ENCODE results near the gene SF3A1. TPM values are rescaled to one million over a fixed set of nuclear protein-coding genes. Genes with fewer than 3 reads are reported as not detected.

Gene SF3A1
- total RNA-seq, 1 donor from 2014 or later: 139 TPM

DNA sequence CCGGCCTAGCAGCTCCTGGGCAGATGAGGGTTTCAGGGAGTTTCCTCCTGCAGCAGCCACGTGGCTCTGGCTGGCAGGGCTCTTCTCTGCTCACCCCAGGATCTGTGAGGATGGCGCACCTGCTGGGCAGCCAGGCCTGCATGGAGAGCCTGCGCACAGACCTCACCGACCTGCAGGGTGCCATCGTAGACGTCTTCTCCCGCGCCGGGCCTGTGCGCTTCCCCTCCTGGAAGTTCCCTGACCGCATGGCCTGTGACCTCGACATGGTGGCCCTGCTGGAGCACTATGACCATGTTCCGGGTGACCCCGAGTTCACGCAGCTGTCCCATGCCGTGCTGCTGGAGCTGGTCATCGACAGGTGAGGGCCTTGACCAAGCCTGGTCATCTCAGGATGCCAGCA is 9.2 kb upstream of the SF3A1 start:
- Histone ChIP-seq H3K36me3 (ENCODE audit: insufficient read depth, low read length) (no peaks in the 10 kb centered on the region), H3K4me1 (ENCODE audit: insufficient read depth, low read length) (no peaks in the 10 kb centered on the region), H4K20me1 (ENCODE audit: insufficient read depth, low read length) (no peaks in the 10 kb centered on the region), H3K9ac (ENCODE audit: low read length) (no peak overlapping the region), H3K27ac (ENCODE audit: low read depth, low read length) (no peak overlapping the region), H3K9me3 (ENCODE audit: insufficient read depth, low read depth, low read length) (no peaks in the 10 kb centered on the region), H3K79me2 (ENCODE audit: insufficient read depth, low read length) (no peaks in the 10 kb centered on the region), H3K27me3 (ENCODE audit: insufficient read depth, low read length) (no peaks in the 10 kb centered on the region), H3K4me3 (ENCODE audit: insufficient read depth, low read depth, low read length) (no peak overlapping the region), H3K4me2 (ENCODE audit: low read length) (no peak overlapping the region), H2AFZ (ENCODE audit: low read depth, low read length) (no peak overlapping the region)
- H3K4me3 Mint-ChIP-seq (ENCODE audit: unreplicated experiment): no peak overlapping the region
- H3K36me3 Mint-ChIP-seq (ENCODE audit: low read depth, unreplicated experiment): peaks cover 11% of the 10 kb centered on the region
- DNase-seq (ENCODE audit: low read depth): no peak
- no peaks in the 10 kb centered on the region for H3K27me3 Mint-ChIP-seq (ENCODE audit: low read depth, unreplicated experiment)
- FAIRE-seq: no peak
- TF ChIP-seq, protein P1, sequence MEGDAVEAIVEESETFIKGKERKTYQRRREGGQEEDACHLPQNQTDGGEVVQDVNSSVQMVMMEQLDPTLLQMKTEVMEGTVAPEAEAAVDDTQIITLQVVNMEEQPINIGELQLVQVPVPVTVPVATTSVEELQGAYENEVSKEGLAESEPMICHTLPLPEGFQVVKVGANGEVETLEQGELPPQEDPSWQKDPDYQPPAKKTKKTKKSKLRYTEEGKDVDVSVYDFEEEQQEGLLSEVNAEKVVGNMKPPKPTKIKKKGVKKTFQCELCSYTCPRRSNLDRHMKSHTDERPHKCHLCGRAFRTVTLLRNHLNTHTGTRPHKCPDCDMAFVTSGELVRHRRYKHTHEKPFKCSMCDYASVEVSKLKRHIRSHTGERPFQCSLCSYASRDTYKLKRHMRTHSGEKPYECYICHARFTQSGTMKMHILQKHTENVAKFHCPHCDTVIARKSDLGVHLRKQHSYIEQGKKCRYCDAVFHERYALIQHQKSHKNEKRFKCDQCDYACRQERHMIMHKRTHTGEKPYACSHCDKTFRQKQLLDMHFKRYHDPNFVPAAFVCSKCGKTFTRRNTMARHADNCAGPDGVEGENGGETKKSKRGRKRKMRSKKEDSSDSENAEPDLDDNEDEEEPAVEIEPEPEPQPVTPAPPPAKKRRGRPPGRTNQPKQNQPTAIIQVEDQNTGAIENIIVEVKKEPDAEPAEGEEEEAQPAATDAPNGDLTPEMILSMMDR (IDR thresholded peaks at IDR 0.05; ENCODE audit: insufficient read depth, low read depth, low read length): no peak
- no peak for TF ChIP-seq EZH2 (IDR thresholded peaks at IDR 0.05; ENCODE audit: insufficient read depth, low read length)
- H3K4me1 Mint-ChIP-seq (ENCODE audit: low read depth, unreplicated experiment): no peaks in the 10 kb centered on the region
- no peaks in the 10 kb centered on the region for H3K9me3 Mint-ChIP-seq (ENCODE audit: unreplicated experiment)
- no peak overlapping the region for H3K27ac Mint-ChIP-seq (ENCODE audit: unreplicated experiment)

DNA sequence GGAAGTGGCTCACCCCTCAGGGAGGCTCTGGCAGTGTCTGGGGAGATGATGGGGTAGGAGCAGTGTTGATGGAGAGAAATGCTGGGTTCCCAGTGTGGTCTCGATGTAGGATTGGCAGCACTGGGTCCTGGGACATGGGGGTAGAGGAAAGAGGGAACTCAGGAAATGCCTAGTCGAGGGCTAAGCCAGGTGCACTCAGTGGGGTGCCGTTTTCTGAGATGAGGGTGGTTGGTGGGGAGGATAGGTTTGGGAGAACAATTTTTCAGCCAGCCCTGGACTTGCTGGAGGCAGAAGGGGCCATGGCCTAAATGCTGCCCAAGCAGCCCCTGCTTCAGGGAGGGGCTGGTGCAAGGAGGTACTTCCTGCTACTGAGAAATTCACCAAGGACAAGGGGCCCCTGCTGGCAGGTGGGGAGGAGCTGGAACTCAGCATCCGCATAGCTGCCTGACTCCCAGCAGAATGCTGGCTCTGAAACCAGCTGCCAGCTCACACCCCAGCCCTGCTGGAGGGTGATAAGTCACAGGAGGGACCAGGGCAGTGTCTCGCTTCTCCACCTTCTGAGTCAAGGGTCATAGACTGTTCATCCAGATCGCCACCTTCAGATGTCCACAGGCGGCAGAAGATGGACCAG is 6.1 kb upstream of the SF3A1 start:
- H3K4me1 Mint-ChIP-seq (ENCODE audit: low read depth, unreplicated experiment): no peaks in the 10 kb centered on the region
- Histone ChIP-seq H3K27ac (ENCODE audit: low read depth, low read length) (no peak overlapping the region), H3K9ac (ENCODE audit: low read length) (no peak overlapping the region), H3K27me3 (ENCODE audit: insufficient read depth, low read length) (no peaks in the 10 kb centered on the region), H3K36me3 (ENCODE audit: insufficient read depth, low read length) (no peaks in the 10 kb centered on the region), H3K4me2 (ENCODE audit: low read length) (no peak overlapping the region), H3K79me2 (ENCODE audit: insufficient read depth, low read length) (no peaks in the 10 kb centered on the region), H3K4me1 (ENCODE audit: insufficient read depth, low read length) (no peaks in the 10 kb centered on the region), H3K9me3 (ENCODE audit: insufficient read depth, low read depth, low read length) (no peaks in the 10 kb centered on the region), H4K20me1 (ENCODE audit: insufficient read depth, low read length) (no peaks in the 10 kb centered on the region), H2AFZ (ENCODE audit: low read depth, low read length) (no peak overlapping the region), H3K4me3 (ENCODE audit: insufficient read depth, low read depth, low read length) (no peak overlapping the region)
- H3K4me3 Mint-ChIP-seq (ENCODE audit: unreplicated experiment): no peak overlapping the region
- TF ChIP-seq, protein P1 (IDR thresholded peaks at IDR 0.05; ENCODE audit: insufficient read depth, low read depth, low read length): no peak
- no peak for TF ChIP-seq EZH2 (IDR thresholded peaks at IDR 0.05; ENCODE audit: insufficient read depth, low read length)
- H3K36me3 Mint-ChIP-seq (ENCODE audit: low read depth, unreplicated experiment): peaks cover 9% of the 10 kb centered on the region
- no peaks in the 10 kb centered on the region for H3K27me3 Mint-ChIP-seq (ENCODE audit: low read depth, unreplicated experiment)
- no peak overlapping the region for H3K27ac Mint-ChIP-seq (ENCODE audit: unreplicated experiment)
- FAIRE-seq (no peak), DNase-seq (ENCODE audit: low read depth) (no peak)
- no peaks in the 10 kb centered on the region for H3K9me3 Mint-ChIP-seq (ENCODE audit: unreplicated experiment)

DNA sequence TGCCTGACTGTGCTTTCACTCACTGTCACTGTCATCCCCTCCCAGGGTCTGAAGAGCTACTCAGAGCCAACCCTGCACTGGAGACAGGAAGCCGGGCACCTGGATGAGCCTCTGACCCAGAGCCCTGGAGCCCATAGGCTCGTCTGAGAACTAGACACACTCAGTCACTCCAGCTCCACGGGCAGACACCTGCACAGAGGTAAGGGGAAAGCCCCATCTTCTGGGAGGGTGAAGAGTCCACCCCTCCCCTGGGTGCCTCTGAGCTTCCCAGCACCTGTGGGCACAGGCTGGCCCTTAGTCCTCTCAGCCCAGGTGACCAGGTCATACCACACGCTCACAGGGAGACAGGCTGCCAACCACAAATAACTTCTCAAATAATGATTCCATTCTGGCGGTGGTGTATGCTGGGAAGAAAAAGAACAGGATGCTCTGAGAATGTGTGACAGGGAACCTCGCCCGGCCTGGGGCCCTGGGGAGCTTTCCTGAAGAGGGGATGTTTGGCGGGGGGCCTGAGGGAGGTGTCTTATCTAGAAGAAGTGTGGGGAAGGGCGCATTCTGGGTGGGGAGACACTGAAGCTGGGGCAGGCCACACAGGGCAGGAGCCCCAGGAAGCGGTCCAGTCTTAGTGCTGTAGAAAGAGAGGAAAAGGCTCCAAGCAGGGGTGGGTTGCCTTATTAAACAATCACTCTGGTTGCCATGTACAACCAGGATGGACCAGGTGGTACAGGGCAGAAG is 5.4 kb upstream of the SF3A1 start:
- H2AFZ ChIP-seq (ENCODE audit: low read depth, low read length): no peak overlapping the region
- no peaks in the 10 kb centered on the region for H3K4me1 ChIP-seq (ENCODE audit: insufficient read depth, low read length)
- no peak overlapping the region for H3K4me3 ChIP-seq (ENCODE audit: insufficient read depth, low read depth, low read length)
- peaks cover 9% of the 10 kb centered on the region for H3K36me3 Mint-ChIP-seq (ENCODE audit: low read depth, unreplicated experiment)
- H3K9me3 ChIP-seq (ENCODE audit: insufficient read depth, low read depth, low read length): no peaks in the 10 kb centered on the region
- H3K4me1 Mint-ChIP-seq (ENCODE audit: low read depth, unreplicated experiment): no peaks in the 10 kb centered on the region
- H3K9ac ChIP-seq (ENCODE audit: low read length): no peak overlapping the region
- H3K36me3 ChIP-seq (ENCODE audit: insufficient read depth, low read length): no peaks in the 10 kb centered on the region
- no peaks in the 10 kb centered on the region for H3K79me2 ChIP-seq (ENCODE audit: insufficient read depth, low read length)
- DNase-seq (ENCODE audit: low read depth) (no peak), FAIRE-seq (no peak)
- no peaks in the 10 kb centered on the region for H3K27me3 ChIP-seq (ENCODE audit: insufficient read depth, low read length)
- H3K27ac Mint-ChIP-seq (ENCODE audit: unreplicated experiment): no peak overlapping the region
- no peak overlapping the region for H3K4me3 Mint-ChIP-seq (ENCODE audit: unreplicated experiment)
- H4K20me1 ChIP-seq (ENCODE audit: insufficient read depth, low read length): no peaks in the 10 kb centered on the region
- H3K9me3 Mint-ChIP-seq (ENCODE audit: unreplicated experiment): no peaks in the 10 kb centered on the region
- no peak overlapping the region for H3K4me2 ChIP-seq (ENCODE audit: low read length)
- no peak overlapping the region for H3K27ac ChIP-seq (ENCODE audit: low read depth, low read length)
- no peaks in the 10 kb centered on the region for H3K27me3 Mint-ChIP-seq (ENCODE audit: low read depth, unreplicated experiment)
- TF ChIP-seq, protein P1 (IDR thresholded peaks at IDR 0.05; ENCODE audit: insufficient read depth, low read depth, low read length): no peak
- no peak for TF ChIP-seq EZH2 (IDR thresholded peaks at IDR 0.05; ENCODE audit: insufficient read depth, low read length)

Data from astrocyte (in vitro differentiated cells and primary cell).